ENCODE data around the gene MTMR2. TPM values are rescaled to one million over a fixed set of nuclear protein-coding genes. Genes with fewer than 3 reads are reported as not detected.

MTMR2 gene
- total RNA-seq: 15.0 and 19.3 TPM in 2 replicates

GRCh38 chr11:95923728-95924413 is at the start of gene MTMR2:
Gene MTMR2 (minus strand): TSS chr11:95924107. CDS start chr11:95923954, 153 bp downstream.
- Histone ChIP-seq H3K27me3 (ENCODE audit: control insufficient read depth, insufficient read depth, low read length) (no peaks in the 10 kb centered on the region), H3K36me3 (ENCODE audit: control insufficient read depth, insufficient read depth, low read length) (no peaks in the 10 kb centered on the region), H3K4me3 (ENCODE audit: low read depth, low read length) (peak within 1 kb of the TSS; percentile 79)
- FAIRE-seq: no peak
- DNase-seq (ENCODE audit: low read depth): peak; percentile 30
- TF ChIP-seq CTCF (IDR thresholded peaks at IDR 0.05; ENCODE audit: insufficient read depth, low read length, severe bottlenecking): no peak

- DNase-seq (ENCODE audit: low read depth): no peak
- Histone ChIP-seq H3K27me3 (ENCODE audit: control insufficient read depth, insufficient read depth, low read length) (no peaks in the 10 kb centered on the region), H3K36me3 (ENCODE audit: control insufficient read depth, insufficient read depth, low read length) (no peaks in the 10 kb centered on the region), H3K4me3 (ENCODE audit: low read depth, low read length) (no peak overlapping the region)
- no peak for TF ChIP-seq CTCF (IDR thresholded peaks at IDR 0.05; ENCODE audit: insufficient read depth, low read length, severe bottlenecking)
- no peak for FAIRE-seq
These were observed 48.2 kb upstream of the MTMR2 start for GRCh38 chr11:95972060-95972459.

GRCh38 chr11:95968585-95968984 is 44.7 kb upstream of the MTMR2 start:
- Histone ChIP-seq H3K27me3 (ENCODE audit: control insufficient read depth, insufficient read depth, low read length) (no peaks in the 10 kb centered on the region), H3K4me3 (ENCODE audit: low read depth, low read length) (no peak overlapping the region), H3K36me3 (ENCODE audit: control insufficient read depth, insufficient read depth, low read length) (no peaks in the 10 kb centered on the region)
- FAIRE-seq (no peak), DNase-seq (ENCODE audit: low read depth) (no peak)
- no peak for TF ChIP-seq CTCF (IDR thresholded peaks at IDR 0.05; ENCODE audit: insufficient read depth, low read length, severe bottlenecking)

- H3K4me3 ChIP-seq (ENCODE audit: low read depth, low read length): no peak overlapping the region
- FAIRE-seq (no peak), DNase-seq (ENCODE audit: low read depth) (no peak)
- no peak for TF ChIP-seq CTCF (IDR thresholded peaks at IDR 0.05; ENCODE audit: insufficient read depth, low read length, severe bottlenecking)
- H3K36me3 ChIP-seq (ENCODE audit: control insufficient read depth, insufficient read depth, low read length): no peaks in the 10 kb centered on the region
- no peaks in the 10 kb centered on the region for H3K27me3 ChIP-seq (ENCODE audit: control insufficient read depth, insufficient read depth, low read length)
These were observed 40.4 kb upstream of the MTMR2 start for GRCh38 chr11:95964281-95964680.

GRCh38 chr11:95961758-95962157 is 37.9 kb upstream of the MTMR2 start:
- DNase-seq (ENCODE audit: low read depth): no peak
- Histone ChIP-seq H3K4me3 (ENCODE audit: low read depth, low read length) (no peak overlapping the region), H3K36me3 (ENCODE audit: control insufficient read depth, insufficient read depth, low read length) (no peaks in the 10 kb centered on the region), H3K27me3 (ENCODE audit: control insufficient read depth, insufficient read depth, low read length) (no peaks in the 10 kb centered on the region)
- FAIRE-seq: no peak
- TF ChIP-seq CTCF (IDR thresholded peaks at IDR 0.05; ENCODE audit: insufficient read depth, low read length, severe bottlenecking): no peak

- FAIRE-seq (no peak), DNase-seq (ENCODE audit: low read depth) (no peak)
- TF ChIP-seq CTCF (IDR thresholded peaks at IDR 0.05; ENCODE audit: insufficient read depth, low read length, severe bottlenecking): no peak
- Histone ChIP-seq H3K36me3 (ENCODE audit: control insufficient read depth, insufficient read depth, low read length) (no peaks in the 10 kb centered on the region), H3K4me3 (ENCODE audit: low read depth, low read length) (no peak overlapping the region), H3K27me3 (ENCODE audit: control insufficient read depth, insufficient read depth, low read length) (no peaks in the 10 kb centered on the region)
These were observed 27.0 kb upstream of the MTMR2 start for GRCh38 chr11:95950905-95951304.
